Measurements from ENCODE around the gene GNAL.

DNA sequence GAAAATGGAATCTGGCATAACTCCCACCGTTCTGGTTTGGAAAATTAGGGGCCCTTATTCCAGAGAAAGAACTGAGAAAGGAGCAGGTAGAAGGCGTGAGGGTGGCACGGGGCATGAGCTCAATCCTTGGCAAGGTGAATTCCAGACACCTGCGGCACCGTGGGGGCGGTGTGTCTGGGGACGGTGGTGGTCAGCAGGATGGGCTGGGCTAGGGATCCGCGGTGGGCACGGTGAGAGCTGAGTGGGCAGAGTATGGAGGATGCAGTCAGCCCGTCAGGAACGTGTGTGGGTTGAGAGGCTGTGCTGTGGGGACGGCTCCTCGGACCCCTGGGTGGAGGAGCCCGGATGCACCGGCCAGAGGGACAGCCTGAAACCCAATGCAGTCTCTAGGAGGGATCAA is 61.1 kb downstream of the GNAL start:
- TF ChIP-seq, protein P1, sequence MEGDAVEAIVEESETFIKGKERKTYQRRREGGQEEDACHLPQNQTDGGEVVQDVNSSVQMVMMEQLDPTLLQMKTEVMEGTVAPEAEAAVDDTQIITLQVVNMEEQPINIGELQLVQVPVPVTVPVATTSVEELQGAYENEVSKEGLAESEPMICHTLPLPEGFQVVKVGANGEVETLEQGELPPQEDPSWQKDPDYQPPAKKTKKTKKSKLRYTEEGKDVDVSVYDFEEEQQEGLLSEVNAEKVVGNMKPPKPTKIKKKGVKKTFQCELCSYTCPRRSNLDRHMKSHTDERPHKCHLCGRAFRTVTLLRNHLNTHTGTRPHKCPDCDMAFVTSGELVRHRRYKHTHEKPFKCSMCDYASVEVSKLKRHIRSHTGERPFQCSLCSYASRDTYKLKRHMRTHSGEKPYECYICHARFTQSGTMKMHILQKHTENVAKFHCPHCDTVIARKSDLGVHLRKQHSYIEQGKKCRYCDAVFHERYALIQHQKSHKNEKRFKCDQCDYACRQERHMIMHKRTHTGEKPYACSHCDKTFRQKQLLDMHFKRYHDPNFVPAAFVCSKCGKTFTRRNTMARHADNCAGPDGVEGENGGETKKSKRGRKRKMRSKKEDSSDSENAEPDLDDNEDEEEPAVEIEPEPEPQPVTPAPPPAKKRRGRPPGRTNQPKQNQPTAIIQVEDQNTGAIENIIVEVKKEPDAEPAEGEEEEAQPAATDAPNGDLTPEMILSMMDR (IDR thresholded peaks at IDR 0.05): no peak
- TF ChIP-seq POLR2A (IDR thresholded peaks at IDR 0.05): no peak

Measured in heart left ventricle (tissue), 13 donors.